HCT116 (cell line): Measurements from ENCODE around the gene USP9Y. TPM values are rescaled to one million over a fixed set of nuclear protein-coding genes. Genes with fewer than 3 reads are reported as not detected.

ENCODE experiments used
- ATAC-seq: fragments of 200-7000 bp; cut with Tn5 transposase; 2 replicates; pipeline ENCODE4 v1.9.1; 2020; ENCODE audit warnings: mild to moderate bottlenecking, moderate library complexity
- BruUV-seq: library from RNA; stranded (reverse); fragments of 400-500 nt; replicated peaks from 2 replicates; lab custom pipeline; 2021; lab: Mats Ljungman, UMichigan
- CTCF ChIA-PET: fragments of 300-600 bp; sonication (Branson Sonifier 250); formaldehyde crosslinking; loops from one replicate; lab custom pipeline; 2021; ENCODE audit warnings: antibody characterized with exemption; lab: Charles Lee
- POLR2A ChIA-PET: fragments of 300-600, 350-600 bp; sonication (Branson Sonifier 250); formaldehyde crosslinking; loops from one replicate; lab custom pipeline; 2021; ENCODE audit warnings: antibody characterized with exemption; lab: Charles Lee
- RAD21 ChIA-PET, 2 experiments: fragments of 300-600 bp; sonication (Branson Sonifier 250); formaldehyde crosslinking; loops; one replicate each; lab custom pipeline; 2023; ENCODE audit warnings: low total read pairs in 2 of 2; ENCODE audit not compliant: uncharacterized antibody in 2 of 2, unreplicated experiment in 2 of 2, low non-redundant PET in 1 of 2; lab: Charles Lee
- DNase-seq: peaks from one replicate; pipeline ENCODE4 v3.0.0-alpha.2; 2010; ENCODE audit warnings: low read depth, low spot score
- H2AFZ ChIP-seq: fragments of 200-600 bp; shearing (Covaris generic), sonication (generic); 2 replicates; pipeline ENCODE4 v1.6.1; 2017; ENCODE audit warnings: low read depth, mixed run types, mixed read lengths, antibody characterized with exemption, low read length; ENCODE audit not compliant: poor library complexity, severe bottlenecking
- H3K27ac ChIP-seq: 2 replicates; pipeline ENCODE4 v1.5.1; 2012; ENCODE audit warnings: low read depth, low read length
- H3K27me3 ChIP-seq: fragments of 200-600 bp; sonication (generic); 2 replicates; pipeline ENCODE4 v1.6.1; 2016; ENCODE audit warnings: mixed run types, low read length, mixed read lengths; ENCODE audit not compliant: insufficient read depth
- H3K36me3 ChIP-seq, 2 experiments: fragments of 200-500 bp in 1 of 2; fragments of 200-600 bp in 1 of 2; sonication (Bioruptor generic) in 1 of 2; sonication (generic) in 1 of 2; 2 replicates each; pipeline versions ENCODE4 v1.5.1 to v1.6.1; 2014 to 2016; ENCODE audit warnings: low read length in 2 of 2, inconsistent platforms in 1 of 2, mixed read lengths in 1 of 2, mixed run types in 1 of 2; ENCODE audit not compliant: insufficient read depth in 2 of 2, control insufficient read depth in 1 of 2
- H3K4me1 ChIP-seq, 2 experiments: fragments of 200-600 bp in 1 of 2; sonication (generic) in 1 of 2; 2 replicates each; pipeline versions ENCODE4 v1.5.1 to v1.6.1; 2012 to 2017; ENCODE audit warnings: low read length in 2 of 2, inconsistent platforms in 1 of 2, mild to moderate bottlenecking in 1 of 2, mixed read lengths in 1 of 2, mixed run types in 1 of 2, moderate library complexity in 1 of 2; ENCODE audit not compliant: insufficient read depth in 2 of 2, control insufficient read depth in 1 of 2
- H3K4me2 ChIP-seq: fragments of 200-600 bp; sonication (generic); 2 replicates; pipeline ENCODE4 v1.6.1; 2017; ENCODE audit warnings: mixed run types, low read length, mixed read lengths
- H3K4me3 ChIP-seq, 2 experiments: fragments of 200-600 bp in 1 of 2; sonication (generic) in 1 of 2; replicated peaks in 1 of 2; 2 replicates each; pipeline ENCODE4 v1.5.1; 2011 to 2016; ENCODE audit warnings: low read length in 2 of 2, control low read depth in 1 of 2, low read depth in 1 of 2, mild to moderate bottlenecking in 1 of 2, mixed read lengths in 1 of 2, mixed run types in 1 of 2
- H3K79me2 ChIP-seq: fragments of 200-600 bp; sonication (generic); 2 replicates; pipeline ENCODE4 v1.6.1; 2017; ENCODE audit warnings: mild to moderate bottlenecking, mixed run types, low read length, moderate library complexity, mixed read lengths; ENCODE audit not compliant: insufficient read depth
- H3K9ac ChIP-seq: fragments of 200-600 bp; sonication (generic); 2 replicates; pipeline ENCODE4 v1.6.1; 2016; ENCODE audit warnings: low read length, mixed read lengths
- H3K9me2 ChIP-seq: fragments of 200-600 bp; sonication (generic), shearing (Covaris generic); 2 replicates; pipeline ENCODE4 v1.6.1; 2017; ENCODE audit warnings: mixed run types, mild to moderate bottlenecking, moderate library complexity; ENCODE audit not compliant: insufficient read depth
- H3K9me3 ChIP-seq, 2 experiments: fragments of 200-500 bp in 1 of 2; fragments of 200-600 bp in 1 of 2; sonication (Bioruptor generic) in 1 of 2; sonication (generic) in 1 of 2; 2 replicates each; pipeline ENCODE4 v1.6.1; 2014 to 2017; ENCODE audit warnings: low read length in 2 of 2, mixed read lengths in 2 of 2, inconsistent platforms in 1 of 2, low read depth in 1 of 2, mild to moderate bottlenecking in 1 of 2, mixed run types in 1 of 2, moderate library complexity in 1 of 2; ENCODE audit not compliant: control insufficient read depth in 1 of 2, insufficient read depth in 1 of 2
- H4K20me1 ChIP-seq: fragments of 200-600 bp; sonication (generic), shearing (Covaris generic); 2 replicates; pipeline ENCODE4 v1.6.1; 2017; ENCODE audit warnings: mixed run types, mild to moderate bottlenecking, moderate library complexity; ENCODE audit not compliant: insufficient read depth
- ATF3 ChIP-seq: IDR thresholded peaks from 2 replicates; pipeline ENCODE4 v1.6.1; 2012
- CBX3 ChIP-seq: IDR thresholded peaks from 2 replicates; pipeline ENCODE4 v1.6.1; 2012; ENCODE audit warnings: low read depth
- CTCF ChIP-seq, 3 experiments: fragments of 200-600 bp in 1 of 3; sonication (generic) in 1 of 3; IDR thresholded peaks in 2 of 3; conservative IDR thresholded peaks in 1 of 3; 2 replicates each; pipeline ENCODE4 v1.5.1; 2012 to 2017; ENCODE audit warnings: low read depth in 2 of 3, low read length in 2 of 3, antibody characterized with exemption in 1 of 3, borderline replicate concordance in 1 of 3, control low read depth in 1 of 3, mild to moderate bottlenecking in 1 of 3, mixed read lengths in 1 of 3, mixed run types in 1 of 3, moderate library complexity in 1 of 3; ENCODE audit not compliant: insufficient read depth in 1 of 3
- EGR1 ChIP-seq: IDR thresholded peaks from 2 replicates; pipeline ENCODE4 v1.6.1; 2012; ENCODE audit warnings: low read depth
- ELF1 ChIP-seq: IDR thresholded peaks from 2 replicates; pipeline ENCODE4 v1.6.1; 2012; ENCODE audit warnings: low read depth, borderline replicate concordance
- EZH2 ChIP-seq: fragments of 200-600 bp; sonication (generic); IDR thresholded peaks from 2 replicates; pipeline ENCODE4 v1.6.1; 2017; ENCODE audit warnings: antibody characterized with exemption, mixed run types
- EZH2phosphoT487 ChIP-seq: fragments of 200-600 bp; IDR thresholded peaks from 2 replicates; pipeline ENCODE4 v1.6.1; 2018; ENCODE audit warnings: antibody characterized with exemption, borderline replicate concordance
- JUND ChIP-seq: IDR thresholded peaks from 2 replicates; pipeline ENCODE4 v1.6.1; 2012
- MAX ChIP-seq: IDR thresholded peaks from 2 replicates; pipeline ENCODE4 v1.6.1; 2012
- POLR2A ChIP-seq: IDR thresholded peaks from 2 replicates; pipeline ENCODE4 v1.7.0; 2011; ENCODE audit warnings: borderline replicate concordance; ENCODE audit not compliant: insufficient read depth, insufficient read length; ENCODE audit errors: extremely low read depth
- POLR2AphosphoS5 ChIP-seq: IDR thresholded peaks from 2 replicates; pipeline ENCODE4 v1.6.1; 2011; ENCODE audit warnings: mild to moderate bottlenecking, low read depth, low read length, moderate library complexity
- RAD21 ChIP-seq: IDR thresholded peaks from 2 replicates; pipeline ENCODE4 v1.6.1; 2012; ENCODE audit warnings: low read depth, mild to moderate bottlenecking
- REST ChIP-seq: IDR thresholded peaks from 2 replicates; pipeline ENCODE4 v1.6.1; 2012; ENCODE audit warnings: low read depth
- SIN3A ChIP-seq: IDR thresholded peaks from 2 replicates; pipeline ENCODE4 v1.6.1; 2012; ENCODE audit warnings: low read depth
- SRF ChIP-seq: IDR thresholded peaks from 2 replicates; pipeline ENCODE4 v1.6.1; 2012; ENCODE audit warnings: low read depth
- TCF7L2 ChIP-seq: IDR thresholded peaks from 2 replicates; pipeline ENCODE4 v1.7.0; 2011; ENCODE audit warnings: borderline replicate concordance, inconsistent platforms; ENCODE audit not compliant: insufficient read depth, insufficient read length; ENCODE audit errors: extremely low read depth
- YY1 ChIP-seq: IDR thresholded peaks from 2 replicates; pipeline ENCODE4 v1.6.1; 2011; ENCODE audit warnings: low read length, low read depth, moderate library complexity, mild to moderate bottlenecking; ENCODE audit not compliant: insufficient replicate concordance; ENCODE audit errors: extremely low read depth
- ZBTB33 ChIP-seq: IDR thresholded peaks from 2 replicates; pipeline ENCODE4 v1.6.1; 2011; ENCODE audit warnings: mild to moderate bottlenecking, low read length, moderate library complexity; ENCODE audit not compliant: insufficient replicate concordance; ENCODE audit errors: extremely low read depth
- ZFX ChIP-seq: fragments of 450-650 bp; IDR thresholded peaks from 2 replicates; pipeline ENCODE4 v1.6.1; 2017
- ZNF274 ChIP-seq: fragments of 200-500 bp; sonication (Bioruptor generic); IDR thresholded peaks from 2 replicates; pipeline ENCODE4 v1.6.1; 2014; ENCODE audit warnings: mild to moderate bottlenecking, low read depth, low read length, inconsistent platforms
- intact Hi-C: fragments of 100-400 bp; cut with micrococcal nuclease; formaldehyde crosslinking; loops from 2 replicates; pipeline ENCODE4 v1.10.0; 2022
- total RNA-seq: library from RNA; stranded (reverse); gene quantifications from one replicate; pipeline ENCODE4 v1.2.1, GENCODE V29; 2021; ENCODE audit not compliant: unreplicated experiment

USP9Y gene
- total RNA-seq, 1 experiment from 2014 or later: 4.4 TPM

GRCh38 chrY:12702174-12702573, 1.1 kb downstream of the USP9Y start:
- intact Hi-C loops: no loop called here
- Histone ChIP-seq H3K27me3 (no peaks in the 10 kb centered on the region), H3K4me2 (no peak overlapping the region), H3K9me3 (no peaks in the 10 kb centered on the region), H3K79me2 (no peaks in the 10 kb centered on the region), H4K20me1 (no peaks in the 10 kb centered on the region), H3K4me1 (no peaks in the 10 kb centered on the region), H3K36me3 (no peaks in the 10 kb centered on the region), H3K4me3 (no peak overlapping the region), H3K9me2 (no peaks in the 10 kb centered on the region), H3K27ac (no peak overlapping the region), H2AFZ (no peak overlapping the region), H3K9ac (no peak overlapping the region)
- TF ChIP-seq MAX (no peak), POLR2A (no peak), CBX3 (no peak), EGR1 (no peak), ELF1 (no peak), ZBTB33 (no peak), REST (no peak), POLR2AphosphoS5 (no peak), ATF3 (no peak), CTCF (IDR thresholded peaks at IDR 0.05 in 2 of 3, conservative IDR thresholded peaks at IDR 0.05 in 1 of 3; ENCODE audit: borderline replicate concordance in 1 of 3, insufficient read depth in 1 of 3, low read depth in 2 of 3, low read length in 2 of 3) (no peak), ZFX (no peak), JUND (no peak), SRF (no peak), RAD21 (no peak), ZNF274 (no peak), EZH2 (no peak), TCF7L2 (no peak), YY1 (no peak), SIN3A (no peak), EZH2phosphoT487 (no peak)
- POLR2A ChIA-PET: no interaction called here
- CTCF ChIA-PET: no interaction called here
- BruUV-seq: no TSS peak
- DNase-seq: no peak
- ATAC-seq: no peak
- RAD21 ChIA-PET: no interaction called here
